Liver (tissue), 9 donors: ENCODE data around the gene MANEA. TPM values are rescaled to one million over a fixed set of nuclear protein-coding genes. Genes with fewer than 3 reads are reported as not detected.

Experiments used
- DNase-seq: peaks from one replicate; pipeline ENCODE4 v3.0.0-alpha.2; 2017; ENCODE audit warnings: low spot score
- H3K27ac ChIP-seq, 2 donors: one replicate each; pipeline ENCODE4 v1.7.0; 2013; ENCODE audit warnings: inconsistent platforms in 2 of 2, low read length in 2 of 2, control low read depth in 1 of 2, low read depth in 1 of 2, mild to moderate bottlenecking in 1 of 2
- H3K27me3 ChIP-seq, 4 donors: one replicate each; pipeline versions ENCODE4 v1.6.1 to v1.7.0; 2013; ENCODE audit warnings: low read length in 3 of 4, inconsistent platforms in 1 of 4, mild to moderate bottlenecking in 1 of 4, moderate library complexity in 1 of 4; ENCODE audit not compliant: control insufficient read depth in 4 of 4, insufficient read depth in 4 of 4
- H3K36me3 ChIP-seq, 4 donors: one replicate each; pipeline versions ENCODE4 v1.6.1 to v1.7.0; 2013; ENCODE audit warnings: low read length in 3 of 4, mild to moderate bottlenecking in 3 of 4, low read depth in 1 of 4, moderate library complexity in 1 of 4; ENCODE audit not compliant: control insufficient read depth in 4 of 4, insufficient read depth in 3 of 4
- H3K4me1 ChIP-seq, 4 donors: one replicate each; pipeline versions ENCODE4 v1.6.1 to v1.7.0; 2013; ENCODE audit warnings: low read length in 3 of 4, mild to moderate bottlenecking in 3 of 4, moderate library complexity in 1 of 4; ENCODE audit not compliant: control insufficient read depth in 4 of 4, insufficient read depth in 4 of 4
- H3K4me3 ChIP-seq, 3 donors: one replicate each; pipeline versions ENCODE4 v1.6.1 to v1.7.0; 2013; ENCODE audit warnings: low read length in 3 of 3, control low read depth in 1 of 3, low read depth in 1 of 3, mild to moderate bottlenecking in 1 of 3
- H3K9ac ChIP-seq, 2 donors: one replicate each; pipeline ENCODE4 v1.7.0; 2013; ENCODE audit warnings: low read length in 2 of 2, mild to moderate bottlenecking in 2 of 2, moderate library complexity in 2 of 2, control low read depth in 1 of 2, low read depth in 1 of 2
- H3K9me3 ChIP-seq, 4 donors: one replicate each; pipeline versions ENCODE4 v1.6.1 to v1.7.0; 2013; ENCODE audit warnings: low read length in 3 of 4; ENCODE audit not compliant: control insufficient read depth in 4 of 4
- ATF3 ChIP-seq: IDR thresholded peaks from 2 replicates; pipeline ENCODE4 v1.6.1; 2016; ENCODE audit warnings: antibody characterized with exemption
- FOXA1 ChIP-seq: IDR thresholded peaks from 2 replicates; pipeline ENCODE4 v1.6.1; 2016; ENCODE audit warnings: antibody characterized with exemption
- FOXA2 ChIP-seq: IDR thresholded peaks from 2 replicates; pipeline ENCODE4 v1.6.1; 2016; ENCODE audit warnings: antibody characterized with exemption
- GABPA ChIP-seq, 2 donors: IDR thresholded peaks in 1 of 2; conservative IDR thresholded peaks in 1 of 2; 2 replicates each; pipeline ENCODE4 v1.6.1; 2016; ENCODE audit warnings: antibody characterized with exemption in 2 of 2, mild to moderate bottlenecking in 1 of 2, moderate library complexity in 1 of 2
- HNF4A ChIP-seq, 2 donors: conservative IDR thresholded peaks; 2 replicates each; pipeline ENCODE4 v1.6.1; 2016; ENCODE audit warnings: antibody characterized with exemption in 2 of 2, mild to moderate bottlenecking in 2 of 2
- HNF4G ChIP-seq: IDR thresholded peaks from 2 replicates; pipeline ENCODE4 v1.6.1; 2016; ENCODE audit warnings: antibody characterized with exemption
- JUND ChIP-seq, 2 donors: IDR thresholded peaks; 2 replicates each; pipeline ENCODE4 v1.6.1; 2016; ENCODE audit warnings: antibody characterized with exemption in 2 of 2
- MAX ChIP-seq: IDR thresholded peaks from 2 replicates; pipeline ENCODE4 v1.6.1; 2016; ENCODE audit warnings: antibody characterized with exemption
- NR2F2 ChIP-seq: IDR thresholded peaks from 2 replicates; pipeline ENCODE4 v1.6.1; 2016; ENCODE audit warnings: antibody characterized with exemption
- RAD21 ChIP-seq, 2 donors: IDR thresholded peaks; 2 replicates each; pipeline ENCODE4 v1.6.1; 2016; ENCODE audit warnings: antibody characterized with exemption in 2 of 2, mild to moderate bottlenecking in 2 of 2
- REST ChIP-seq: IDR thresholded peaks from 2 replicates; pipeline ENCODE4 v1.6.1; 2016; ENCODE audit warnings: antibody characterized with exemption, mild to moderate bottlenecking
- RXRA ChIP-seq, 2 donors: IDR thresholded peaks; 2 replicates each; pipeline ENCODE4 v1.6.1; 2017 to 2018; ENCODE audit warnings: antibody characterized with exemption in 2 of 2, mild to moderate bottlenecking in 1 of 2
- SP1 ChIP-seq: IDR thresholded peaks from 2 replicates; pipeline ENCODE4 v1.6.1; 2018; ENCODE audit warnings: antibody characterized with exemption, mild to moderate bottlenecking
- TAF1 ChIP-seq: conservative IDR thresholded peaks from 2 replicates; pipeline ENCODE4 v1.6.1; 2016; ENCODE audit warnings: antibody characterized with exemption, mild to moderate bottlenecking
- YY1 ChIP-seq: IDR thresholded peaks from 2 replicates; pipeline ENCODE4 v1.6.1; 2016; ENCODE audit warnings: antibody characterized with exemption, mild to moderate bottlenecking
- ZBTB33 ChIP-seq: IDR thresholded peaks from 2 replicates; pipeline ENCODE4 v1.6.1; 2016; ENCODE audit warnings: antibody characterized with exemption
- WGBS: extraction: QIAGEN DNeasy Blood & Tissue Kit; methylation state at CpG from one replicate; pipeline ENCODE4 v1.1.7; 2013; 5-methylcytosine and 5-hydroxymethylcytosine counted together
- polyA plus RNA-seq, 2 donors: library from polyadenylated mRNA; stranded (reverse) in 1 of 2; unstranded in 1 of 2; fragments of 200-250 nt in 1 of 2; fragments of >200 nt in 1 of 2; fragmentation: Nextera tagmentation in 1 of 2; extraction: Ambion mirVana in 1 of 2; gene quantifications; one replicate each; pipeline versions ENCODE4 v1.2.1 to v1.2.3, GENCODE V29; 2013 to 2015
- total RNA-seq, 2 donors: library from RNA; depleted of rRNA; stranded (reverse); fragments of >200 nt; gene quantifications; one replicate each; pipeline ENCODE4 v1.2.3, GENCODE V29; 2014
- donor health status: healthy.
- donor health status: healthy.
- donor health status: healthy.
- donor health status: healthy.
- donor health status: healthy.

The MANEA gene
- total and polyA plus RNA-seq, 4 donors = 9.7 to 37.4 (median 18.9) TPM

- Histone ChIP-seq H3K36me3 (no peaks in the 10 kb centered on the region), H3K4me1 (no peaks in the 10 kb centered on the region), H3K27me3 (no peaks in the 10 kb centered on the region), H3K9me3 (peaks cover 0 to 2% (median 0%) of the 10 kb centered on the region in 4 donors), H3K27ac (no peak overlapping the region), H3K4me3 (no peak overlapping the region), H3K9ac (no peak overlapping the region)
- TF ChIP-seq TAF1 (no peak), YY1 (no peak)
- DNase-seq = no peak
- WGBS = 80% methylated on average over 2 of the region's 2 CpGs
Observed at GRCh38 chr6:95629551-95629950, 52.2 kb downstream of the MANEA start.

GRCh38 chr6:95636552-95637431, 59.5 kb downstream of the MANEA start:
- Histone ChIP-seq H3K4me3 (no peak overlapping the region), H3K27ac (no peak overlapping the region), H3K9me3 (no peaks in the 10 kb centered on the region), H3K4me1 (no peaks in the 10 kb centered on the region), H3K9ac (no peak overlapping the region), H3K36me3 (no peaks in the 10 kb centered on the region), H3K27me3 (no peaks in the 10 kb centered on the region)
- 87% methylated on average over 25 of the region's 25 CpGs for WGBS
- TF ChIP-seq HNF4A (conservative IDR thresholded peaks at IDR 0.05) (no peak), FOXA1 (no peak), NR2F2 (no peak), ATF3 (no peak), ZBTB33 (no peak), JUND (IDR thresholded peaks at IDR 0.05) (no peak)
- no peak for DNase-seq

- Histone ChIP-seq H3K9me3 (no peaks in the 10 kb centered on the region), H3K27me3 (no peaks in the 10 kb centered on the region), H3K9ac (no peak overlapping the region), H3K4me1 (no peaks in the 10 kb centered on the region), H3K36me3 (no peaks in the 10 kb centered on the region), H3K4me3 (no peak overlapping the region), H3K27ac (no peak overlapping the region)
- 91% methylated on average over 2 of the region's 2 CpGs for WGBS
- DNase-seq = no peak
- TF ChIP-seq FOXA2 = no peak
- no peak for TF ChIP-seq FOXA1
- TF ChIP-seq TAF1 = no peak
- TF ChIP-seq RAD21 (IDR thresholded peaks at IDR 0.05) = peak; percentile 16 to 65
- TF ChIP-seq MAX = no peak
Observed at GRCh38 chr6:95648636-95649035, 71.3 kb downstream of the MANEA start.

- H3K9ac ChIP-seq = no peak overlapping the region
- H3K27ac ChIP-seq = no peak overlapping the region
- WGBS = 23% methylated on average over 1 of the region's 1 CpG
- H3K4me1 ChIP-seq = no peaks in the 10 kb centered on the region
- TF ChIP-seq REST (no peak), HNF4G (no peak), GABPA (IDR thresholded peaks at IDR 0.05 in 1 of 2, conservative IDR thresholded peaks at IDR 0.05 in 1 of 2) (no peak), FOXA2 (no peak), RAD21 (IDR thresholded peaks at IDR 0.05) (no peak), HNF4A (conservative IDR thresholded peaks at IDR 0.05) (no peak), MAX (no peak), SP1 (no peak), JUND (IDR thresholded peaks at IDR 0.05) (no peak), TAF1 (no peak), ATF3 (no peak), RXRA (IDR thresholded peaks at IDR 0.05) (no peak)
- no peaks in the 10 kb centered on the region for H3K27me3 ChIP-seq
- no peaks in the 10 kb centered on the region for H3K9me3 ChIP-seq
- H3K4me3 ChIP-seq = no peak overlapping the region
- H3K36me3 ChIP-seq = no peaks in the 10 kb centered on the region
- no peak for DNase-seq
Observed at GRCh38 chr6:95649451-95649850, 72.1 kb downstream of the MANEA start.
